HepG2 (cell line): ENCODE measurements around the gene PEX11B.

Experiments used
- ARNT ChIP-seq: fragments of 450-650 bp; IDR thresholded peaks from 2 replicates; pipeline ENCODE4 v1.6.1; 2017
- CEBPB ChIP-seq: IDR thresholded peaks from 2 replicates; pipeline ENCODE4 v1.6.1; 2011; ENCODE audit warnings: low read depth, low read length, improper control_type of control experiment, borderline replicate concordance
- FOXK2 ChIP-seq: fragments of 450-650 bp; IDR thresholded peaks from 2 replicates; pipeline ENCODE4 v1.6.1; 2016
- JUN ChIP-seq: sonication (generic); formaldehyde crosslinking; IDR thresholded peaks from 2 replicates; pipeline ENCODE4 v1.4.0; 2020; ENCODE audit warnings: mild to moderate bottlenecking, missing genetic modification reagents
- NCOA1 ChIP-seq: sonication (generic); formaldehyde crosslinking; IDR thresholded peaks from 2 replicates; pipeline ENCODE4 v1.9.0; 2021; ENCODE audit warnings: missing genetic modification reagents
- POLR2AphosphoS5 ChIP-seq: IDR thresholded peaks from 2 replicates; pipeline ENCODE4 v1.6.1; 2012; ENCODE audit warnings: low read depth, low read length
- RBM39 ChIP-seq: fragments of 200-400 bp; formaldehyde crosslinking; IDR thresholded peaks from one replicate; pipeline ENCODE4 v1.6.1; 2018; ENCODE audit warnings: antibody characterized with exemption, mild to moderate bottlenecking, low read depth, low read length; ENCODE audit not compliant: poor library complexity, severe bottlenecking
- RNF2 ChIP-seq: fragments of 450-650 bp; conservative IDR thresholded peaks from 2 replicates; pipeline ENCODE4 v1.6.1; 2016; ENCODE audit warnings: low read depth
- ZNF776 ChIP-seq: sonication (generic); formaldehyde crosslinking; IDR thresholded peaks from 2 replicates; pipeline ENCODE4 v1.4.0; 2020; ENCODE audit warnings: mild to moderate bottlenecking, missing genetic modification reagents
- TF ChIP-seq, protein P1 (sequence below): sonication (generic); formaldehyde crosslinking; IDR thresholded peaks from 2 replicates; pipeline ENCODE4 v1.5.0; 2020; ENCODE audit warnings: mild to moderate bottlenecking, missing genetic modification reagents, moderate library complexity
- TF ChIP-seq, protein P2 (sequence below): sonication (generic); formaldehyde crosslinking; IDR thresholded peaks from 2 replicates; pipeline ENCODE4 v1.4.0; 2020; ENCODE audit warnings: missing genetic modification reagents
- TF ChIP-seq, protein P3 (sequence below): sonication (generic); formaldehyde crosslinking; conservative IDR thresholded peaks from 2 replicates; pipeline ENCODE4 v1.4.0; 2020; ENCODE audit warnings: missing genetic modification reagents
- TF ChIP-seq, protein P4 (sequence below): sonication (generic); formaldehyde crosslinking; IDR thresholded peaks from 2 replicates; pipeline ENCODE4 v1.4.0; 2020; ENCODE audit warnings: low read depth, mild to moderate bottlenecking, missing genetic modification reagents
- TF ChIP-seq, protein P5 (sequence below), 2 experiments: IDR thresholded peaks; 2 replicates each; pipeline ENCODE4 v1.6.1; 2011 to 2012; ENCODE audit warnings: low read length in 2 of 2, borderline replicate concordance in 1 of 2, low read depth in 1 of 2, mild to moderate bottlenecking in 1 of 2, moderate library complexity in 1 of 2

DNA sequence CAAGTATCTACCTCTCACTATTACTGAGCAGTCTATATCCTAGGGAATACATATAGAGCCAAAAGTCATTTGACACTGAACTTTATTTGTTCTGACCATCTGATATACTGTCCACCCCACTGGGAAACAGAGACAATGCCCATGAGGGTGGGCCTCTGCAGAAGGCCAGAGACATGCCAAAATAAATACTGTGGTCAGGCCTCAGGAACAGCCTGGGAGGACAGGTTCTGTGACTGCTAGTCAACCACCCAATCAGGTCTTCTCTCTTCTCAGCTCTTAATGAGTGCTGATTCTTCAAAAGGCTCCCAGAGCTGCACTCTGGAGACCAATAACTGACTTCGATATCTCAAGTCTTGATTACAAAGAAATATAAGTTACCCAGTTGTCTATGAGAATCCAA lies 27.4 kb downstream of the PEX11B start:
- TF ChIP-seq, protein P1, sequence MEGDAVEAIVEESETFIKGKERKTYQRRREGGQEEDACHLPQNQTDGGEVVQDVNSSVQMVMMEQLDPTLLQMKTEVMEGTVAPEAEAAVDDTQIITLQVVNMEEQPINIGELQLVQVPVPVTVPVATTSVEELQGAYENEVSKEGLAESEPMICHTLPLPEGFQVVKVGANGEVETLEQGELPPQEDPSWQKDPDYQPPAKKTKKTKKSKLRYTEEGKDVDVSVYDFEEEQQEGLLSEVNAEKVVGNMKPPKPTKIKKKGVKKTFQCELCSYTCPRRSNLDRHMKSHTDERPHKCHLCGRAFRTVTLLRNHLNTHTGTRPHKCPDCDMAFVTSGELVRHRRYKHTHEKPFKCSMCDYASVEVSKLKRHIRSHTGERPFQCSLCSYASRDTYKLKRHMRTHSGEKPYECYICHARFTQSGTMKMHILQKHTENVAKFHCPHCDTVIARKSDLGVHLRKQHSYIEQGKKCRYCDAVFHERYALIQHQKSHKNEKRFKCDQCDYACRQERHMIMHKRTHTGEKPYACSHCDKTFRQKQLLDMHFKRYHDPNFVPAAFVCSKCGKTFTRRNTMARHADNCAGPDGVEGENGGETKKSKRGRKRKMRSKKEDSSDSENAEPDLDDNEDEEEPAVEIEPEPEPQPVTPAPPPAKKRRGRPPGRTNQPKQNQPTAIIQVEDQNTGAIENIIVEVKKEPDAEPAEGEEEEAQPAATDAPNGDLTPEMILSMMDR (CRISPR knock-in tag): no peak
- no peak for TF ChIP-seq NCOA1 (CRISPR knock-in tag)
- TF ChIP-seq, protein P2, sequence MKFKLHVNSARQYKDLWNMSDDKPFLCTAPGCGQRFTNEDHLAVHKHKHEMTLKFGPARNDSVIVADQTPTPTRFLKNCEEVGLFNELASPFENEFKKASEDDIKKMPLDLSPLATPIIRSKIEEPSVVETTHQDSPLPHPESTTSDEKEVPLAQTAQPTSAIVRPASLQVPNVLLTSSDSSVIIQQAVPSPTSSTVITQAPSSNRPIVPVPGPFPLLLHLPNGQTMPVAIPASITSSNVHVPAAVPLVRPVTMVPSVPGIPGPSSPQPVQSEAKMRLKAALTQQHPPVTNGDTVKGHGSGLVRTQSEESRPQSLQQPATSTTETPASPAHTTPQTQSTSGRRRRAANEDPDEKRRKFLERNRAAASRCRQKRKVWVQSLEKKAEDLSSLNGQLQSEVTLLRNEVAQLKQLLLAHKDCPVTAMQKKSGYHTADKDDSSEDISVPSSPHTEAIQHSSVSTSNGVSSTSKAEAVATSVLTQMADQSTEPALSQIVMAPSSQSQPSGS: no peak
- TF ChIP-seq ZNF776 (CRISPR knock-in tag): no peak
- no peak for TF ChIP-seq FOXK2
- no peak for TF ChIP-seq POLR2AphosphoS5
- TF ChIP-seq, protein P3, sequence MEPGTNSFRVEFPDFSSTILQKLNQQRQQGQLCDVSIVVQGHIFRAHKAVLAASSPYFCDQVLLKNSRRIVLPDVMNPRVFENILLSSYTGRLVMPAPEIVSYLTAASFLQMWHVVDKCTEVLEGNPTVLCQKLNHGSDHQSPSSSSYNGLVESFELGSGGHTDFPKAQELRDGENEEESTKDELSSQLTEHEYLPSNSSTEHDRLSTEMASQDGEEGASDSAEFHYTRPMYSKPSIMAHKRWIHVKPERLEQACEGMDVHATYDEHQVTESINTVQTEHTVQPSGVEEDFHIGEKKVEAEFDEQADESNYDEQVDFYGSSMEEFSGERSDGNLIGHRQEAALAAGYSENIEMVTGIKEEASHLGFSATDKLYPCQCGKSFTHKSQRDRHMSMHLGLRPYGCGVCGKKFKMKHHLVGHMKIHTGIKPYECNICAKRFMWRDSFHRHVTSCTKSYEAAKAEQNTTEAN (CRISPR knock-in tag): no peak
- no peak for TF ChIP-seq ARNT
- no peak for TF ChIP-seq RBM39
- TF ChIP-seq RNF2: no peak
- TF ChIP-seq CEBPB: no peak
- TF ChIP-seq, protein P4, sequence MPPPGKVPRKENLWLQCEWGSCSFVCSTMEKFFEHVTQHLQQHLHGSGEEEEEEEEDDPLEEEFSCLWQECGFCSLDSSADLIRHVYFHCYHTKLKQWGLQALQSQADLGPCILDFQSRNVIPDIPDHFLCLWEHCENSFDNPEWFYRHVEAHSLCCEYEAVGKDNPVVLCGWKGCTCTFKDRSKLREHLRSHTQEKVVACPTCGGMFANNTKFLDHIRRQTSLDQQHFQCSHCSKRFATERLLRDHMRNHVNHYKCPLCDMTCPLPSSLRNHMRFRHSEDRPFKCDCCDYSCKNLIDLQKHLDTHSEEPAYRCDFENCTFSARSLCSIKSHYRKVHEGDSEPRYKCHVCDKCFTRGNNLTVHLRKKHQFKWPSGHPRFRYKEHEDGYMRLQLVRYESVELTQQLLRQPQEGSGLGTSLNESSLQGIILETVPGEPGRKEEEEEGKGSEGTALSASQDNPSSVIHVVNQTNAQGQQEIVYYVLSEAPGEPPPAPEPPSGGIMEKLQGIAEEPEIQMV: no peak
- TF ChIP-seq, protein P5, sequence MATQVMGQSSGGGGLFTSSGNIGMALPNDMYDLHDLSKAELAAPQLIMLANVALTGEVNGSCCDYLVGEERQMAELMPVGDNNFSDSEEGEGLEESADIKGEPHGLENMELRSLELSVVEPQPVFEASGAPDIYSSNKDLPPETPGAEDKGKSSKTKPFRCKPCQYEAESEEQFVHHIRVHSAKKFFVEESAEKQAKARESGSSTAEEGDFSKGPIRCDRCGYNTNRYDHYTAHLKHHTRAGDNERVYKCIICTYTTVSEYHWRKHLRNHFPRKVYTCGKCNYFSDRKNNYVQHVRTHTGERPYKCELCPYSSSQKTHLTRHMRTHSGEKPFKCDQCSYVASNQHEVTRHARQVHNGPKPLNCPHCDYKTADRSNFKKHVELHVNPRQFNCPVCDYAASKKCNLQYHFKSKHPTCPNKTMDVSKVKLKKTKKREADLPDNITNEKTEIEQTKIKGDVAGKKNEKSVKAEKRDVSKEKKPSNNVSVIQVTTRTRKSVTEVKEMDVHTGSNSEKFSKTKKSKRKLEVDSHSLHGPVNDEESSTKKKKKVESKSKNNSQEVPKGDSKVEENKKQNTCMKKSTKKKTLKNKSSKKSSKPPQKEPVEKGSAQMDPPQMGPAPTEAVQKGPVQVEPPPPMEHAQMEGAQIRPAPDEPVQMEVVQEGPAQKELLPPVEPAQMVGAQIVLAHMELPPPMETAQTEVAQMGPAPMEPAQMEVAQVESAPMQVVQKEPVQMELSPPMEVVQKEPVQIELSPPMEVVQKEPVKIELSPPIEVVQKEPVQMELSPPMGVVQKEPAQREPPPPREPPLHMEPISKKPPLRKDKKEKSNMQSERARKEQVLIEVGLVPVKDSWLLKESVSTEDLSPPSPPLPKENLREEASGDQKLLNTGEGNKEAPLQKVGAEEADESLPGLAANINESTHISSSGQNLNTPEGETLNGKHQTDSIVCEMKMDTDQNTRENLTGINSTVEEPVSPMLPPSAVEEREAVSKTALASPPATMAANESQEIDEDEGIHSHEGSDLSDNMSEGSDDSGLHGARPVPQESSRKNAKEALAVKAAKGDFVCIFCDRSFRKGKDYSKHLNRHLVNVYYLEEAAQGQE (IDR thresholded peaks at IDR 0.05; ENCODE audit: borderline replicate concordance in 1 of 2, low read depth in 1 of 2, low read length in 2 of 2): no peak
- no peak for TF ChIP-seq JUN (CRISPR knock-in tag)
